ENCODE measurements around the gene CHST13. TPM values are rescaled to one million over a fixed set of nuclear protein-coding genes. Genes with fewer than 3 reads are reported as not detected.

CHST13 gene
- total RNA-seq, 1 experiment from 2014 or later = 1.3 TPM

DNA sequence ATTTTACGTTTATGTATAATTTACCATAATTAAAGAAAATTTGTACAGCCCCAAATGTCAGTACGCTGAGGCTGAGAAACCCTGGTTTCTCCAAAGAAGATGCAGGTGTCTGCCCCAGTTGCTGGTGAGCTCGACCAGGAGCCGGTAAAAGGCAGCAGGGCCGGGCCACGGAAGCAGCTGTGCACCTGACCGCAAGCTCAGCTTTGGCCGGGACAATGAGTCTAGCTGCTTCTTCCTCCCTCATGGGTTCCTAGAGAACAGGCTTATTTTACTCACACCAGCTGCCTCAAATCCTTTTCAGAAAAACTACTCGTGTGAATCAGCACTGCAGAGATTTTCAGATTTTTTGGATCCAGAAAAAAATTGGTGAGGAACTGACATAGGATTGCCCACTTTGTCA is 30.2 kb upstream of the CHST13 start:
- intact Hi-C loops (cut with micrococcal nuclease; ENCODE audit: unreplicated experiment) = no loop called here
- DNase-seq = no peak
- Mint-ChIP-seq H3K27me3 (ENCODE audit: unreplicated experiment) (peaks cover 39% of the 10 kb centered on the region), H3K27ac (ENCODE audit: unreplicated experiment) (no peak overlapping the region), H3K9me3 (ENCODE audit: low read depth, unreplicated experiment) (no peaks in the 10 kb centered on the region), H3K4me1 (ENCODE audit: low read depth, unreplicated experiment) (peaks cover 10% of the 10 kb centered on the region), H3K4me3 (ENCODE audit: low read depth, unreplicated experiment) (no peak overlapping the region), H3K36me3 (ENCODE audit: insufficient read depth, unreplicated experiment) (no peaks in the 10 kb centered on the region)
- TF ChIP-seq, protein P1, sequence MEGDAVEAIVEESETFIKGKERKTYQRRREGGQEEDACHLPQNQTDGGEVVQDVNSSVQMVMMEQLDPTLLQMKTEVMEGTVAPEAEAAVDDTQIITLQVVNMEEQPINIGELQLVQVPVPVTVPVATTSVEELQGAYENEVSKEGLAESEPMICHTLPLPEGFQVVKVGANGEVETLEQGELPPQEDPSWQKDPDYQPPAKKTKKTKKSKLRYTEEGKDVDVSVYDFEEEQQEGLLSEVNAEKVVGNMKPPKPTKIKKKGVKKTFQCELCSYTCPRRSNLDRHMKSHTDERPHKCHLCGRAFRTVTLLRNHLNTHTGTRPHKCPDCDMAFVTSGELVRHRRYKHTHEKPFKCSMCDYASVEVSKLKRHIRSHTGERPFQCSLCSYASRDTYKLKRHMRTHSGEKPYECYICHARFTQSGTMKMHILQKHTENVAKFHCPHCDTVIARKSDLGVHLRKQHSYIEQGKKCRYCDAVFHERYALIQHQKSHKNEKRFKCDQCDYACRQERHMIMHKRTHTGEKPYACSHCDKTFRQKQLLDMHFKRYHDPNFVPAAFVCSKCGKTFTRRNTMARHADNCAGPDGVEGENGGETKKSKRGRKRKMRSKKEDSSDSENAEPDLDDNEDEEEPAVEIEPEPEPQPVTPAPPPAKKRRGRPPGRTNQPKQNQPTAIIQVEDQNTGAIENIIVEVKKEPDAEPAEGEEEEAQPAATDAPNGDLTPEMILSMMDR (IDR thresholded peaks at IDR 0.05; ENCODE audit: unreplicated experiment) = no peak
- BruUV-seq (replicated peaks) = no TSS peak
- CTCF ChIA-PET = no interaction called here

DNA sequence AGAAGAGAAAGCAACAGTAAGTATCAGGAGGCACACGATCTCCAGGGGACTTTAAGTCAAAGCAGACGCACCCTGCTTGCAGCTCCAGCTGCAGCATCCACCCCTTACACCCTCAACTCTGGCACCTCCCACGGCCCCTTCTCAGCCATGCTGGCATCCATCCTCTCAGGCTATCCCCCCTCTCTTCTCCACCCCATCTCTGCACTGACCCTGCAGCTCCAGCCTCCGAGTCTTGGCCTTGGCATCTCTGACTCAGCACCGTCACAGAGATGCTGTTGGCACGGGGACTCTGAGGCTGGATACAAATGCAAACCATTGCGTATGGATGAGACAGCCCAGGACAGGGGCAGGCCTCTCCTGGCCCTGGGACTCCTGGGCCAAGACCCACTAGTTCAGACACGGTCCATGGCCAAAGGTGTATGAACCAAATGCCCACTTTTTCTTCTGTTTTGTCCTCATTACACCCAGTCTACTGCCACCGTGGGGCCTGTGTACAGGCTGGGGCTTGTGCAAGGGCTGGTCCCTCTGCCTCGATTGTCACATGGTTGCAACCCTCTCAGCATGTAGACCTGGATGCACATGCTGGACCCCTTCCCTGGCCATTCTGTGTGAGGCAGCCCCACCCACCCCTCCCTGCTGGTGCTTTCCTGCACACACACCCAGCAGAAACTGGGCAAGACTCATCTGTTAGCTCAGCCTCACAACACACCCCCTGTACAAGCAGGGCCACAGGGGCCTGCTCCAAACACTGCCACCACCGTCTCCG is 29.6 kb upstream of the CHST13 start:
- H3K4me1 Mint-ChIP-seq (ENCODE audit: low read depth, unreplicated experiment) = peaks cover 8% of the 10 kb centered on the region
- no TSS peak for BruUV-seq (replicated peaks)
- CTCF ChIA-PET = no interaction called here
- no peaks in the 10 kb centered on the region for H3K9me3 Mint-ChIP-seq (ENCODE audit: low read depth, unreplicated experiment)
- H3K27me3 Mint-ChIP-seq (ENCODE audit: unreplicated experiment) = peaks cover 39% of the 10 kb centered on the region
- H3K36me3 Mint-ChIP-seq (ENCODE audit: insufficient read depth, unreplicated experiment) = no peaks in the 10 kb centered on the region
- no peak overlapping the region for H3K27ac Mint-ChIP-seq (ENCODE audit: unreplicated experiment)
- DNase-seq = no peak
- TF ChIP-seq, protein P1 (IDR thresholded peaks at IDR 0.05; ENCODE audit: unreplicated experiment) = no peak
- H3K4me3 Mint-ChIP-seq (ENCODE audit: low read depth, unreplicated experiment) = no peak overlapping the region
- intact Hi-C loops (cut with micrococcal nuclease; ENCODE audit: unreplicated experiment) = no loop called here

GRCh38 chr3:126494970-126495230 is 29.1 kb upstream of the CHST13 start:
- Mint-ChIP-seq H3K4me3 (ENCODE audit: low read depth, unreplicated experiment) (no peak overlapping the region), H3K27me3 (ENCODE audit: unreplicated experiment) (peaks cover 39% of the 10 kb centered on the region), H3K4me1 (ENCODE audit: low read depth, unreplicated experiment) (peaks cover 3% of the 10 kb centered on the region), H3K27ac (ENCODE audit: unreplicated experiment) (no peak overlapping the region), H3K36me3 (ENCODE audit: insufficient read depth, unreplicated experiment) (no peaks in the 10 kb centered on the region), H3K9me3 (ENCODE audit: low read depth, unreplicated experiment) (no peaks in the 10 kb centered on the region)
- BruUV-seq (replicated peaks) = no TSS peak
- CTCF ChIA-PET = no interaction called here
- TF ChIP-seq, protein P1 (IDR thresholded peaks at IDR 0.05; ENCODE audit: unreplicated experiment) = no peak
- DNase-seq = no peak
- intact Hi-C loops (cut with micrococcal nuclease; ENCODE audit: unreplicated experiment) = no loop called here

DNA sequence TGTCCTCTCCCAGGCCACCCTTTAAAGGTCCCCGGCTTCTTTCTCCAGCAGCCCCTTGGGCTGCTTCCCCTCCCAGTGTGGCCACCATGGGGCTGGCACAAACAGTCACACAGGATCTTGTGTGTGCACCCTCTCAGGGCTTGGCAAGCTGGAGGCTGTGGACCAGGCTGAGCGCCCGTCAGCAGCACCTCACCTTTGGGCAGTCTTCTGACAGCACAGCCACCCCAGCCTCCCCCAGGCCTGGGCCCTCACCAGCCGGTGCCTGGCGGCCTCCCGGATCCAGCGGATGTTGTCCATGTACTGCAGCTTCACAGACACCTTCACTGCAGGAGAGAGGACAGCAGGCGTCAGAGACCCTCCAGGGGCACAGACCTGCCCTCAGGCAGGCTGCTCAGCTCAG is 28.2 kb upstream of the CHST13 start:
- BruUV-seq (replicated peaks) = no TSS peak
- CTCF ChIA-PET = interaction anchor here (0.8 to 1.1 kb wide), 2 partner anchors 33 to 585 kb away, joined by 3 read pairs; no protein-coding TSS in a partner anchor
- no peak for DNase-seq
- TF ChIP-seq, protein P1 (IDR thresholded peaks at IDR 0.05; ENCODE audit: unreplicated experiment) = no peak
- H3K9me3 Mint-ChIP-seq (ENCODE audit: low read depth, unreplicated experiment) = no peaks in the 10 kb centered on the region
- no peaks in the 10 kb centered on the region for H3K36me3 Mint-ChIP-seq (ENCODE audit: insufficient read depth, unreplicated experiment)
- no peaks in the 10 kb centered on the region for H3K4me1 Mint-ChIP-seq (ENCODE audit: low read depth, unreplicated experiment)
- no peak overlapping the region for H3K4me3 Mint-ChIP-seq (ENCODE audit: low read depth, unreplicated experiment)
- intact Hi-C loops (cut with micrococcal nuclease; ENCODE audit: unreplicated experiment) = no loop called here
- H3K27ac Mint-ChIP-seq (ENCODE audit: unreplicated experiment) = no peak overlapping the region
- H3K27me3 Mint-ChIP-seq (ENCODE audit: unreplicated experiment) = peaks cover 39% of the 10 kb centered on the region

Data from Calu3 (cell line).